ENCODE data around the gene ERI2. TPM values are rescaled to one million over a fixed set of nuclear protein-coding genes. Genes with fewer than 3 reads are reported as not detected.

Gene ERI2
- total RNA-seq, 2 experiments from 2014 or later, result 0.25 to 0.45 TPM

- ATAC-seq (ENCODE audit: poor library complexity), result peak; percentile 68
- peak overlapping the region in 1 of 2 donors; percentile 36 for H3K27ac ChIP-seq (ENCODE audit: low read depth in 1 of 2, low read length in 2 of 2)
Measured at GRCh38 chr16:20844054-20844453, 37.8 kb upstream of the ERI2 start.

GRCh38 chr16:20839504-20839903 is 33.2 kb upstream of the ERI2 start:
- ChIA-PET CTCF (no interaction called here), POLR2A (no interaction called here)
- H3K27ac ChIP-seq (ENCODE audit: low read depth in 1 of 2, low read length in 2 of 2), result no peak overlapping the region
- no peaks in the 10 kb centered on the region for H3K27me3 ChIP-seq (ENCODE audit: control insufficient read depth in 1 of 2, insufficient read depth in 2 of 2, low read length in 2 of 2)
- H3K27me3 Mint-ChIP-seq, result no peaks in the 10 kb centered on the region
- H3K4me1 Mint-ChIP-seq (ENCODE audit: low read depth), result peaks cover 13% of the 10 kb centered on the region
- peaks cover 8% of the 10 kb centered on the region for H3K4me1 ChIP-seq (ENCODE audit: insufficient read depth, low read length)
- H3K4me3 ChIP-seq (ENCODE audit: low read length), result no peak overlapping the region
- H3K4me3 Mint-ChIP-seq, result no peak overlapping the region
- no peak overlapping the region for H3K27ac Mint-ChIP-seq
- no peak for ATAC-seq (ENCODE audit: poor library complexity)
- no peaks in the 10 kb centered on the region for H3K36me3 ChIP-seq (ENCODE audit: insufficient read depth, low read length)
- intact Hi-C loops (cut with DNase I, micrococcal nuclease), result no loop called here
- peaks cover 16% of the 10 kb centered on the region for H3K36me3 Mint-ChIP-seq (ENCODE audit: low read depth)
- peaks cover 3 to 6% of the 10 kb centered on the region in 2 experiments for H3K9me3 ChIP-seq (ENCODE audit: control insufficient read depth in 1 of 2, insufficient read depth in 1 of 2, low read length in 2 of 2)
- DNase-seq, result no peak
- H3K9me3 Mint-ChIP-seq, result peaks cover 5% of the 10 kb centered on the region
- no peak for TF ChIP-seq CTCF (IDR thresholded peaks at IDR 0.05)

More at GRCh38 chr16:20844054-20844453, 37.8 kb upstream of the ERI2 start:
- Mint-ChIP-seq H3K9me3 (no peaks in the 10 kb centered on the region), H3K4me1 (ENCODE audit: low read depth) (peaks cover 23% of the 10 kb centered on the region), H3K27me3 (no peaks in the 10 kb centered on the region), H3K4me3 (peak overlapping the region; percentile 50), H3K27ac (peak overlapping the region; percentile 62), H3K36me3 (ENCODE audit: low read depth) (no peaks in the 10 kb centered on the region)
- Histone ChIP-seq H3K4me1 (ENCODE audit: insufficient read depth, low read length) (peaks cover 16% of the 10 kb centered on the region), H3K9me3 (ENCODE audit: control insufficient read depth in 1 of 2, insufficient read depth in 1 of 2, low read length in 2 of 2) (no peaks in the 10 kb centered on the region), H3K27me3 (ENCODE audit: control insufficient read depth in 1 of 2, insufficient read depth in 2 of 2, low read length in 2 of 2) (no peaks in the 10 kb centered on the region), H3K4me3 (ENCODE audit: low read length) (no peak overlapping the region), H3K36me3 (ENCODE audit: insufficient read depth, low read length) (no peaks in the 10 kb centered on the region)
- ChIA-PET POLR2A (interaction anchor here (1.0 to 2.4 kb wide), 4 partner anchors 31 to 103 kb away, joined by 4 to 10 read pairs (median 6); partner anchors contain the start of genes DCUN1D3, LYRM1 and THUMPD1), CTCF (interaction anchor here (1.1 kb wide), 1 partner anchor 258 kb away, joined by 3 read pairs; no protein-coding TSS in a partner anchor)
- intact Hi-C loops (cut with DNase I, micrococcal nuclease), result loop anchor here in 1 of 2 experiments (2.0 kb wide), 1 partner anchor 45 kb away; no protein-coding TSS in a partner anchor
- TF ChIP-seq CTCF (IDR thresholded peaks at IDR 0.05), result no peak
- peak in 3 of 14 experiments; percentile 19 to 45 (median 21) for DNase-seq

GRCh38 chr16:20838240-20838639 is 32.0 kb upstream of the ERI2 start:
- no peaks in the 10 kb centered on the region for H3K27me3 Mint-ChIP-seq
- POLR2A ChIA-PET, result no interaction called here

More at GRCh38 chr16:20838240-20838639, 32.0 kb upstream of the ERI2 start:
- Histone ChIP-seq H3K27ac (ENCODE audit: low read depth in 1 of 2, low read length in 2 of 2) (no peak overlapping the region), H3K4me1 (ENCODE audit: insufficient read depth, low read length) (no peaks in the 10 kb centered on the region), H3K36me3 (ENCODE audit: insufficient read depth, low read length) (no peaks in the 10 kb centered on the region), H3K4me3 (ENCODE audit: low read length) (no peak overlapping the region), H3K9me3 (ENCODE audit: control insufficient read depth in 1 of 2, insufficient read depth in 1 of 2, low read length in 2 of 2) (peaks cover 3 to 6% of the 10 kb centered on the region in 2 experiments), H3K27me3 (ENCODE audit: control insufficient read depth in 1 of 2, insufficient read depth in 2 of 2, low read length in 2 of 2) (no peaks in the 10 kb centered on the region)
- Mint-ChIP-seq H3K4me1 (ENCODE audit: low read depth) (peaks cover under 1% of the 10 kb centered on the region), H3K9me3 (peaks cover 5% of the 10 kb centered on the region), H3K27ac (no peak overlapping the region), H3K4me3 (no peak overlapping the region), H3K36me3 (ENCODE audit: low read depth) (peaks cover 16% of the 10 kb centered on the region)
- CTCF ChIA-PET, result no interaction called here
- ATAC-seq (ENCODE audit: poor library complexity) (no peak), DNase-seq (no peak)
- TF ChIP-seq CTCF (IDR thresholded peaks at IDR 0.05), result no peak
- intact Hi-C loops (cut with DNase I, micrococcal nuclease), result no loop called here
